Activated T-cell treated with anti-CD3 and anti-CD28 coated beads for 48 hours (primary cell): Measurements from ENCODE around the gene ONECUT3.
"Not testable (repeated sequence)": the region's sequence is repeated elsewhere in the genome, so short reads cannot be mapped to it uniquely, and the experiment has no call there.

Experiments
- DNase-seq: peaks from one replicate; pipeline ENCODE4 v3.0.0-alpha.2; 2020; ENCODE audit warnings: low read depth

Gene ONECUT3

GRCh38 chr19:1752757-1753728 is at the start of gene ONECUT3:
Gene ONECUT3, plus strand, starts transcription at chr19:1753506. Its CDS starts 157 bp downstream, at chr19:1753663.
- DNase-seq = no peak

DNA sequence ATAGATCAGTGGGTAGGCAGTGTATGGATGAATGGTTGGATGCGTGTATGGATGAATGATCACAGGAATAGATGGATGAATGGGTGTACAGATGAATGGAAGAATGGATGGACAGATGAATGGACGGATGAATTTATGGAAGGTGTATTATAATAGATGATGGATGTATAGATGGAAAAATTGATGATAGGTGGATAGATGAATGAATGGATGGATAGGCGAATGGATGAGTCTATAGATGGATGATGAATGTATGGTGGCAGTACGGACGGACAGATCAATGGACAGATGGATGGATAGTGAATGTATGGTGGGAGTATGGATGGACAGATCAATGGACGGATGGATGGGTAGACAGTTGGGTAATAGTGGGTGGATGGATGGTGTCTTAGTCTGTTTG is 49.0 kb upstream of the ONECUT3 start:
- no peak for DNase-seq

GRCh38 chr19:1705367-1705766 is 47.9 kb upstream of the ONECUT3 start:
- DNase-seq = no peak

DNA sequence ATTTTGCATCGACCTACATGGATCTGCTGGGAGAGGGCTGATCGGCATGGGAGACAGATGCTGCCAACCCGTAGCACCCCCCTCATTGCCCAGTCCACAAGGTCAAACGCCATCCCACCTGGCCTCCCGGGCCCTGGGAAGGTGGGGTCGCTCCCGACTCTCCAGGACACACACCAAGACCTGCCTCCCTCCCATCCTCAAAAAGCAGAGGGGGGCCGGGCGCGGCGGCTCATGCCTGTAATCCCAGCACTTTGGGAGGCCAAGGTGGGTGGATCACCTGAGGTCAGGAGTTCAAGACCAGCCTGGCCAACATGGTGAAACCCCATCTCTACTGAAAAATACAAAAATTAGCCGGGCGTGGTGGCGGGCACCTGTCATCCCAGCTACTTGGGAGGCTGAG is 46.7 kb upstream of the ONECUT3 start:
- DNase-seq = not testable (repeated sequence)

DNA sequence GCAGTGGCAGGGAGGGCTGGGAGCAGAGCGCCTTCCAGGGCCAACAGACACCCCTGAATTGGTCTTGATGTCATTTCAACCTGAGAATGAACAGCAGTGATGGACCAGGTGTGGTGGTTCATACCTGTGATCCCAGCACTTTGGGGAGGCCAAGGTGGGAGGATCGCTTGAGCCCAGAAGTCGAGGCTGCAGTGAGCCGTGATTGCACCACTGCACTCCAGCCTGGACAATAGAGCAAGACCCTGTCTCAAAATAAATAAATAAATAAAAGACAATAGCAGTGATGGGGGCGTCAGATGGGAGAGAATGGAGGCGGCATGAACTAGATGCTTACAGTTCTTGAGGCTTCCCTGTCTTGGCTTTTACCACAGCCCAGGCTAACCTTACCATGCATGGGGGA is 46.1 kb upstream of the ONECUT3 start:
- DNase-seq = no peak

GRCh38 chr19:1713170-1713569 is 40.1 kb upstream of the ONECUT3 start:
- DNase-seq = no peak

- no peak for DNase-seq
Measured at GRCh38 chr19:1715540-1715939, 37.8 kb upstream of the ONECUT3 start.

- no peak for DNase-seq
Measured at GRCh38 chr19:1717200-1717969, 35.9 kb upstream of the ONECUT3 start.

- no peak for DNase-seq
Measured at GRCh38 chr19:1717970-1718264, 35.4 kb upstream of the ONECUT3 start.

DNA sequence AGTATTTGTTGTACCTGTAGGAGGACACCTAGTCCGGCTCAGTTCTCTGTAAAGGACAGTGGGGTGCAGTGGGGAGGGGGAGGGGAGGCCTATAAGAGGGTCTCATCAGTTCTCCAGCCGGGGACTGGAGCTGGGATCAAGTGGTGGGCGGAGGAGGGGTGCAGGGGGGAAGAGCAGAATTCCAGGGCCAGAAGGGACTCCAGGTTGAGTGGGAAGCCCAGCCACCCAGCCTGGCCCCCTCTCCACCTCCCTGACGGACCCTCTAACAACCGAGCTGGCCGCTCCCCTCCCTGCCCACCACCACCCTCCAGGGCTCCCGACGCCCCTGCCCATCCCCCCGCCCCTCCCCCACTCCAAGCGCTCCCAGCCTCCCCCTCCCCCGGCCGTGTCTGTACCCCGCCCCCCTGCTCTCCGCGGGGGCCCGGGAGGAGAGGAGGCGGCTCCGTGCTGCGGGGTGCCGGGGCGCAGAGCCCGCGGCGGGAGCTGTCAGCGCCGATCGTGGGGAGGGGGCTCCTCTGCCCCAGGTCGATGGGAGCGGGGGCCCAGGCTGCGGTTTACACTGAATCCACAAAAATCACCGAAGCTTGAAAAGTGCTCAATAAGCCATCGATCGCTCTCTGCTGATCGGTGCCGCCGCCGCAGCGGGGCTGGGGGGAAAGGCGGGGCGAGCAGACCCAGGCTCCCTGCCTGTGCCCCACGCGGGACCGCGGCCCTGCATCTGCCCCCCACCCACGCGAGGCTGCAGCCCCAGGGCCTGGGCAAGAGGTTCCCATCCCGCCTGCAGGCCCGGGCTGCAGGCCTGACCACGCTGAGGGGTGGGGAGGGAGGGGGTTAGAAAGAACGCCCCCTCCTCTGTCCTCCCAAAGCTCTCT is 34.6 kb upstream of the ONECUT3 start:
- DNase-seq = no peak

GRCh38 chr19:1719519-1719918 is 33.8 kb upstream of the ONECUT3 start:
- no peak for DNase-seq

GRCh38 chr19:1720237-1720636 is 33.1 kb upstream of the ONECUT3 start:
- DNase-seq = no peak

GRCh38 chr19:1725100-1726064 is 27.9 kb upstream of the ONECUT3 start:
- DNase-seq = peak; percentile 63

DNA sequence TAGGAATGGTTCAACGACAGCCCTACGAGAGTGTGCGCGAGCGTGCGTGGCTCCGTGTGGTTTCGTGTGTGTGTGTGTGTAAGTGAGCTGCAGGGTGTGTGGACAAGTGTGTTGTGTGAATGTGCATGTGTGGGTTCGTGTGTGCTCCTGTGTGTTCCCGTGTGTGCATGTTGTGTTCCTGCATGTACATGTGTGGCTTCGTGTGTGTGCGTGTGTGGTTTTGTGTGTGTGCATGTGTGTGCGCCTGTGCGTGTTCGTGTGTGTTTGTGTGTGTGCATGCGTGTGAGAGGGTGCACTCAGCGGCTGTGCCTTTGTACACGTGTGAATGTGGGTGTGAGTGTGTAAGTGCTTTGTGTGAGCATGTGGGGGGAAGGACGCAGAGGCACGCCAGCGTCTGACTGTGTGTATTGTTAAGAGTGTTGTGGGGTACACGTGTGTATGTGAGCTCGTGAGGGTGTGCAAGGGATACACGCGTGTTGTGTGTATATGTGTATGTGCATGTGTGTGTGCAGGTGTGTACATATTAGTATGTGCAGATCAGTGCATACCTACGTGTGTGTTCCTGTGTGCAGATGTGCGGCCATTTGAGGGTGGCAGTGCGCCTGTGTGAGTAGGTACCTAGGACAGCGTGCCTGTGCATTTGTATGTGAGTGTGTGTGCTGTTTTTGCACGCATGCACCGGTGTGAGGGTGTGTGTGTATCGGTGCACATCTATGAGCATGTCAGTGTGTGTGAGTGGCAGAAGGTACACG is 24.3 kb upstream of the ONECUT3 start:
- DNase-seq = no peak

DNA sequence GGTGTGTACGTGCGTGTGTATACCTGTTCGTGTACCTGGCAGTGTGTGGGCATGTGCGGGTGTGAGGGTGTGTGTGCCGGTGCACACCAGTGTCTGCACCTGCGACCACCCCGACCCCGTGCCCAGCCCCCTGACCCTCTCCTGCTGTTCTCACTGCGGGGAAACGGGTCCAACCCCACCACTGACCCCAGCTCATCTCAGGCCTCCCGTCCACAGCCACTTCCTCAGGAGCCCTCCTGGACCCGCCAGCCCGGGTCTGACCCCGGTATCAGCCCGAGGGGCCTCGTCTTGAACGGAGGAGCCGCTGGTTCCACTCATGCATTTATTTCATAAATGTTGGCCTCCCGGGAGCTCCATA is 23.8 kb upstream of the ONECUT3 start:
- DNase-seq = no peak

DNA sequence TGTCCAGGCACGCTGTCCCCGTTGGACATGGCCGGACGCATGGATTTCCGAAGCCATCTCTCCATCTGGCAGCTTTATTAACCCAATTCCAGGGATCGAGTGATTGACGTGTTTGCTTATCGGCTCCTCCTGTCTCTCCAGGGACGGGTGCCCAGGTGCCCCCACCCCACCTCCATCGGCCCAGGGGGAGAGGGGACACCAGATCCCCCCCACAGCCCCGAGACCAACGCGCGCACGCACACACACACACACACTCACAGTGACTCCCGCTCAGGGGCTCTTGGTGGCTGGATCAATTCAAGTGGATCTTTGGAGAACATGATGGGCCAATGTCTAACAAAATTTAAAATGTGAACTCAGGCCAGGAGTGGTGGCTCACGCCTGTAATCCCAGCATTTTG is 23.1 kb upstream of the ONECUT3 start:
- no peak for DNase-seq

- no peak for DNase-seq
Measured at GRCh38 chr19:1734321-1734966, 18.9 kb upstream of the ONECUT3 start.

DNA sequence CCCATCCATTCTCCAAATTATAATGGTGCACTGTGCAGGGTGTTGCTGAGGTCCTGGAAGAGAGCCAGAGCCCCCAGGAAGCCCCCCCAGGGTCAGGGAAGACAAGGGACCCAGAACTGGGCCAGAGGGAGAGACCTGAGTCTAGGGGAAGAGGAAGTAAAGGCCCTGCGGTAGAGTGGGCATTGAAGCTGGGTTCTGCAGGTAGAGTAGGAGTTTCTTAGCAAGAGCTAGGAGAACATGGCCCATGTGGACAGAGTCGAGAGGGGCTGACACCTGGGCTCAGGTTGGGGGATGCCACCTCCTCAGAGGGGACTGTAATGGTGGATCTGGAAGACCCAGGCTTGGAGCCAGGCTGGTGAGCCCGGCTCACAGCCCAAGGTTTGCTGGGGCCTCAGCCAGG is 17.0 kb upstream of the ONECUT3 start:
- DNase-seq = no peak

DNA sequence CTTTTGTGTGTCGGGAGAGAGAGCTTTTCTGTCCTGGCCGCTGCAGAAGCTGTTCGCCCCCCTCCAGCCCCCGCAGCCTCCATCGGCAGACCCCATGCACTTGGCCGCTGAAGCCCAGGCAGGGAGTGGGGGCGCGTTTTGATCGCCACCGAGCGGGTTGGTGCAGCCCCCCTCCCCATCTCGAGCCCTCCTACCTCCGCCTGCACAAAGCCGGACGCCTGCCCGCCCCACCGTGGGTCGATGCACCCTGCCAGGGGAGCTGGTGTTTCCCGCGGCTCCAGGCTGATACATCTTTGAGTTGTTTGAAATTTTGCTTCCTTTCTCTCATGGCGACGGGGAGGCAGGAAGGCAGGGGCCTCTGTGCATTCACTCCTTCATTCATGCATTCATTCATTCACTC is 16.4 kb upstream of the ONECUT3 start:
- DNase-seq = no peak
